MM.1S (cell line): Measurements from ENCODE around the gene SDR42E2.

ENCODE experiments used
- EZH2phosphoT487 ChIP-seq: fragments of 300-600 bp; sonication (generic); IDR thresholded peaks from 2 replicates; pipeline ENCODE4 v1.6.1; 2018; ENCODE audit warnings: antibody characterized with exemption, low read length
- TF ChIP-seq, protein P1 (sequence below): fragments of 300-600 bp; sonication (generic); IDR thresholded peaks from 2 replicates; pipeline ENCODE4 v1.5.1; 2016; ENCODE audit warnings: antibody characterized with exemption, low read length, mixed read lengths

DNA sequence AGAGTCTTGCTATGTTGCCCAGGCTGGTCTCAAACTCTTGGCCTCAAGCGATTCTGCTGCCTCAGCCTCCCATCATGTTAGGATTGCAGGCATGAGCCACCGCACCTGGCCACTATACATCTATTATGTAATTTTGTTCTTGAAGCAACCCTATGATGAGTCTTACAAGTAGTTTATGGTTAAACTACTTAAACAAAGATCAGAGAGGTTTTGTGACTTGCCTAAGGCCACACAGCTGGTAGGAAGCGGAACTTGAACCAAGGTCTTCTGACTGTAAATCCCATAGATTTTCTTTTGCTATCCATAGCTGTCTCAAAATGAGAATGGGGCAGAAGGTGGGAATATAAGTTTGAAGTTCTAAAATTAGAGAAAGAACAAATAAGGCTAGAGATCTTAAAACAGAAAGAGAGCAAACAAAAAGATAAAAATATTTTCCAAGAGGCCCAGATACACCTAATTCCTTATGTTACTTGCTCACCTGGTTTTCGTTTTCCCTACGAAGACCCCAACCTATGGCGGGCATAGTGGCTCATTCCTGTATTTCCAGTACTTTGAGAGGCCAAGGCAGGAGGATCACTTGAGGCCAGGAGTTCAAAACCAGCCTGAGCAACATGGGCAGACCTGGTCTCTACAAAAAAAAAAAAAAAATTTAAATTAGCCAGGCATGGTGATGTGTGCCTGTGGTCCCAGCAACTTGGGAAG lies 37.6 kb upstream of the SDR42E2 start:
- TF ChIP-seq, protein P1, sequence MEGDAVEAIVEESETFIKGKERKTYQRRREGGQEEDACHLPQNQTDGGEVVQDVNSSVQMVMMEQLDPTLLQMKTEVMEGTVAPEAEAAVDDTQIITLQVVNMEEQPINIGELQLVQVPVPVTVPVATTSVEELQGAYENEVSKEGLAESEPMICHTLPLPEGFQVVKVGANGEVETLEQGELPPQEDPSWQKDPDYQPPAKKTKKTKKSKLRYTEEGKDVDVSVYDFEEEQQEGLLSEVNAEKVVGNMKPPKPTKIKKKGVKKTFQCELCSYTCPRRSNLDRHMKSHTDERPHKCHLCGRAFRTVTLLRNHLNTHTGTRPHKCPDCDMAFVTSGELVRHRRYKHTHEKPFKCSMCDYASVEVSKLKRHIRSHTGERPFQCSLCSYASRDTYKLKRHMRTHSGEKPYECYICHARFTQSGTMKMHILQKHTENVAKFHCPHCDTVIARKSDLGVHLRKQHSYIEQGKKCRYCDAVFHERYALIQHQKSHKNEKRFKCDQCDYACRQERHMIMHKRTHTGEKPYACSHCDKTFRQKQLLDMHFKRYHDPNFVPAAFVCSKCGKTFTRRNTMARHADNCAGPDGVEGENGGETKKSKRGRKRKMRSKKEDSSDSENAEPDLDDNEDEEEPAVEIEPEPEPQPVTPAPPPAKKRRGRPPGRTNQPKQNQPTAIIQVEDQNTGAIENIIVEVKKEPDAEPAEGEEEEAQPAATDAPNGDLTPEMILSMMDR: no peak
- TF ChIP-seq EZH2phosphoT487: no peak
